Adrenal gland (tissue), 12 donors: ENCODE data around the gene ANKRD34A. TPM values are rescaled to one million over a fixed set of nuclear protein-coding genes. Genes with fewer than 3 reads are reported as not detected.
"Not testable (repeated sequence)": the region's sequence is repeated elsewhere in the genome, so short reads cannot be mapped to it uniquely, and the experiment has no call there.

Experiments used
- DNase-seq, 7 donors: peaks; one replicate each; pipeline ENCODE4 v3.0.0-alpha.2; 2019 to 2020
- H3K27ac ChIP-seq, 5 donors: fragments of 200-600 bp; sonication (generic) in 4 of 5; 1 replicate in 3 of 5; 2 replicates in 2 of 5; pipeline versions ENCODE4 v1.5.1 to v1.8.0; 2016 to 2020; ENCODE audit warnings: mild to moderate bottlenecking in 1 of 5
- H3K27me3 ChIP-seq: fragments of 200-600 bp; 2 replicates; pipeline ENCODE4 v1.8.0; 2021
- H3K36me3 ChIP-seq, 2 donors: fragments of 200-600 bp; replicated peaks in 1 of 2; 1 replicate in 1 of 2; 2 replicates in 1 of 2; pipeline versions ENCODE4 v1.5.1 to v1.8.0; 2018 to 2022
- H3K4me1 ChIP-seq, 2 donors: fragments of 200-600 bp; replicated peaks in 1 of 2; 1 replicate in 1 of 2; 2 replicates in 1 of 2; pipeline versions ENCODE4 v1.5.1 to v1.8.0; 2018 to 2021
- H3K4me3 ChIP-seq, 4 donors: fragments of 200-600 bp; sonication (generic) in 3 of 4; one replicate each; pipeline ENCODE4 v1.5.1; 2016 to 2018
- H3K9me3 ChIP-seq, 3 donors: fragments of 200-600 bp; sonication (generic) in 1 of 3; replicated peaks in 1 of 3; 1 replicate in 2 of 3; 2 replicates in 1 of 3; pipeline versions ENCODE4 v1.5.1 to v1.8.0; 2016 to 2021
- POLR2A ChIP-seq, 2 donors: fragments of 450-650 bp; IDR thresholded peaks; one replicate each; pipeline ENCODE4 v1.6.1; 2017; ENCODE audit warnings: antibody characterized with exemption in 2 of 2, mild to moderate bottlenecking in 2 of 2, moderate library complexity in 1 of 2
- WGBS, 4 donors: extraction: QIAGEN DNeasy Blood & Tissue Kit in 2 of 4; methylation state at CpG; one replicate each; pipeline versions ENCODE4 v1.1.5 to v1.1.7; 2013 to 2017; 5-methylcytosine and 5-hydroxymethylcytosine counted together
- intact Hi-C, 2 donors: fragments of 100-400 bp; cut with DNase I; formaldehyde crosslinking; loops; one replicate each; pipeline versions ENCODE4 v1.14.1 to v1.15.0; 2022 to 2023
- polyA plus RNA-seq, 3 donors: library from polyadenylated mRNA; stranded (reverse); fragments of 200-250 nt in 2 of 3; fragments of 350-450 nt in 1 of 3; fragmentation: Illumina TruSeq in 1 of 3; extraction: RNeasy Lipid Tissue Mini Kit (QIAGEN cat#74804) in 1 of 3; gene quantifications; one replicate each; pipeline ENCODE4 v1.2.3, GENCODE V29; 2013 to 2014
- total RNA-seq, 9 donors: library from RNA; depleted of rRNA in 4 of 9; stranded (reverse); fragments of >200 nt in 4 of 9; fragments of 120-200 nt in 1 of 9; fragmentation: NEBNext Ultra II Directional in 1 of 9; extraction: Animal tissue kit (Norgen Biotek cat#: 25700) in 1 of 9; gene quantifications; one replicate each; pipeline versions ENCODE4 v1.1.0 to v1.2.4, GENCODE V29; 2013 to 2023
- TF ChIP-seq, protein P1 (sequence below), 6 experiments: fragments of 450-650 bp in 4 of 6; fragments of 200-600 bp in 2 of 6; sonication (generic) in 1 of 6; IDR thresholded peaks; 1 replicate in 5 of 6; 2 replicates in 1 of 6; pipeline versions ENCODE4 v1.5.1 to v1.8.0; 2016 to 2021; ENCODE audit warnings: antibody characterized with exemption in 6 of 6, mild to moderate bottlenecking in 2 of 6, moderate library complexity in 1 of 6
- donor health status: healthy with polysubstance abuse.
- donor health status: Bipolar disorder and iron deficiency.
- donor health status: DM: yes; HTN: yes; CAD: no.
- donor health status: DM: no; HTN: no; CAD: no.
- donor health status: DM: no; HTN: no; CAD: no.
- donor health status: DM: yes; HTN: yes; CAD: no.

Gene ANKRD34A
- total and polyA plus RNA-seq, 12 donors = 0.24 to 2.5 (median 0.96) TPM

DNA sequence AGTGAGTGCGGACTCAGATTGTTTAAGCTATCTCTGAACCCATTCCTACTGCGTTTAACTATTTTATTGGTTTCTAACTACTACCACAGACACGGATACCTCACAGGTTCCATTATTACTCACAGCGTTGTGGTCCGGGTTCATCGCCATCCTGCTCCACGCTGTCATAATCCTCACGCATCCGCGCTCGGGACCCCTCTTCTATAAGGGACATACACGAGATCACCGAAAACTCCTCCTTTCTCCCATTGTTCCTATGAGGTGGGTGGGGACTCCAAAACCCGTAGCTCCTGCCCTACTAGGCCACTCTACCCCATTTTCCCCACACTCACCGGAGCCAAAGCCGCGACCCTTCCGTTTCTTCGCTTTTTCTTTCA is 37.7 kb downstream of the ANKRD34A start:
- Histone ChIP-seq H3K27ac (peak overlapping the region; percentile 89 to 96 (median 91)), H3K4me3 (peak overlapping the region; percentile 56 to 96 (median 84)), H3K9me3 (no peaks in the 10 kb centered on the region), H3K4me1 (peaks cover 8 to 23% of the 10 kb centered on the region in 2 donors), H3K36me3 (peaks cover 0 to 26% of the 10 kb centered on the region in 2 donors), H3K27me3 (no peaks in the 10 kb centered on the region)
- 5 to 7% (median 6%) methylated on average over 19 of the region's 19 CpGs for WGBS, 4 donors
- peak in 1 of 7 donors; percentile 27 for DNase-seq
- intact Hi-C loops = no loop called here
- TF ChIP-seq, protein P1, sequence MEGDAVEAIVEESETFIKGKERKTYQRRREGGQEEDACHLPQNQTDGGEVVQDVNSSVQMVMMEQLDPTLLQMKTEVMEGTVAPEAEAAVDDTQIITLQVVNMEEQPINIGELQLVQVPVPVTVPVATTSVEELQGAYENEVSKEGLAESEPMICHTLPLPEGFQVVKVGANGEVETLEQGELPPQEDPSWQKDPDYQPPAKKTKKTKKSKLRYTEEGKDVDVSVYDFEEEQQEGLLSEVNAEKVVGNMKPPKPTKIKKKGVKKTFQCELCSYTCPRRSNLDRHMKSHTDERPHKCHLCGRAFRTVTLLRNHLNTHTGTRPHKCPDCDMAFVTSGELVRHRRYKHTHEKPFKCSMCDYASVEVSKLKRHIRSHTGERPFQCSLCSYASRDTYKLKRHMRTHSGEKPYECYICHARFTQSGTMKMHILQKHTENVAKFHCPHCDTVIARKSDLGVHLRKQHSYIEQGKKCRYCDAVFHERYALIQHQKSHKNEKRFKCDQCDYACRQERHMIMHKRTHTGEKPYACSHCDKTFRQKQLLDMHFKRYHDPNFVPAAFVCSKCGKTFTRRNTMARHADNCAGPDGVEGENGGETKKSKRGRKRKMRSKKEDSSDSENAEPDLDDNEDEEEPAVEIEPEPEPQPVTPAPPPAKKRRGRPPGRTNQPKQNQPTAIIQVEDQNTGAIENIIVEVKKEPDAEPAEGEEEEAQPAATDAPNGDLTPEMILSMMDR (IDR thresholded peaks at IDR 0.05) = no peak
- no peak for TF ChIP-seq POLR2A (IDR thresholded peaks at IDR 0.05)

DNA sequence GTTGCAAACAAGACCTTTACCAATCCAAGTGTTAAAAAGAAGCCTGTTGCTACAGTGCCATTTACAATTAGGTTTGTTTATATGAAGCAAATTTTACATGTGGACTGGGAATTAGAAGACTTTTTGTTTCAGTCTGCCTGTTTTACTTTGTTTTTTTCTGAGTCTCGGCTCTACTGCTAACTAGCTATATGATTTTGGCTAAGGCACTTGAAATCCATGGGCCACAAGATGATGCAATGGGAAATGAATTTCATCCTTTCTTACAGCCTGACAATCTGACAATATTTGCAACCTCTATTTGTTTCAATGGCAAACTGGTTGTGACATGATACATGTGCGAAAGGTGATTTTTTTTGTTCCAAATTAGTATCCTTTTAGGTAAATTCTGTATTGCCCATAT is 42.1 kb downstream of the ANKRD34A start:
- TF ChIP-seq POLR2A (IDR thresholded peaks at IDR 0.05) = no peak
- Histone ChIP-seq H3K27ac (no peak overlapping the region), H3K36me3 (peaks cover 0 to 18% of the 10 kb centered on the region in 2 donors), H3K27me3 (no peaks in the 10 kb centered on the region), H3K9me3 (no peaks in the 10 kb centered on the region), H3K4me3 (no peak overlapping the region), H3K4me1 (peaks cover 16 to 43% of the 10 kb centered on the region in 2 donors)
- no peak for DNase-seq
- intact Hi-C loops = no loop called here
- WGBS, 4 donors = 78 to 89% (median 84%) methylated on average over 2 of the region's 2 CpGs

DNA sequence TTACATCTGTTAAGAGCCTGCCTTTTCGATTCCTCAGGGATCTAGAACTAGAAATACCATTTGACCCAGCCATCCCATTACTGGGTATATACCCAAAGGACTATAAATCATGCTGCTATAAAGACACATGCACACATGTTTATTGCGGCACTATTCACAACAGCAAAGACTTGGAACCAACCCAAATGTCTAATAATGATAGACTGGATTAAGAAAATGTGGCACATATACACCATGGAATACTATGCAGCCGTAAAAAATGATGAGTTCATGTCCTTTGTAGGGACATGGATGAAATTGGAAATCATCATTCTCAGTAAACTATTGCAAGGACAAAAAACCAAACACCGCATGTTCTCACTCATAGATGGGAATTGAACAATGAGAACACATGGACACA is 44.1 kb downstream of the ANKRD34A start:
- H3K9me3 ChIP-seq, DNase-seq, intact Hi-C loops, H3K27me3 ChIP-seq, H3K4me3 ChIP-seq, H3K27ac ChIP-seq: not testable (repeated sequence)
- Histone ChIP-seq H3K36me3 (peaks cover 0 to 24% of the 10 kb centered on the region in 2 donors), H3K4me1 (peaks cover 8 to 41% of the 10 kb centered on the region in 2 donors)
- WGBS, 4 donors = 92 to 99% (median 98%) methylated on average over 2 of the region's 4 CpGs

DNA sequence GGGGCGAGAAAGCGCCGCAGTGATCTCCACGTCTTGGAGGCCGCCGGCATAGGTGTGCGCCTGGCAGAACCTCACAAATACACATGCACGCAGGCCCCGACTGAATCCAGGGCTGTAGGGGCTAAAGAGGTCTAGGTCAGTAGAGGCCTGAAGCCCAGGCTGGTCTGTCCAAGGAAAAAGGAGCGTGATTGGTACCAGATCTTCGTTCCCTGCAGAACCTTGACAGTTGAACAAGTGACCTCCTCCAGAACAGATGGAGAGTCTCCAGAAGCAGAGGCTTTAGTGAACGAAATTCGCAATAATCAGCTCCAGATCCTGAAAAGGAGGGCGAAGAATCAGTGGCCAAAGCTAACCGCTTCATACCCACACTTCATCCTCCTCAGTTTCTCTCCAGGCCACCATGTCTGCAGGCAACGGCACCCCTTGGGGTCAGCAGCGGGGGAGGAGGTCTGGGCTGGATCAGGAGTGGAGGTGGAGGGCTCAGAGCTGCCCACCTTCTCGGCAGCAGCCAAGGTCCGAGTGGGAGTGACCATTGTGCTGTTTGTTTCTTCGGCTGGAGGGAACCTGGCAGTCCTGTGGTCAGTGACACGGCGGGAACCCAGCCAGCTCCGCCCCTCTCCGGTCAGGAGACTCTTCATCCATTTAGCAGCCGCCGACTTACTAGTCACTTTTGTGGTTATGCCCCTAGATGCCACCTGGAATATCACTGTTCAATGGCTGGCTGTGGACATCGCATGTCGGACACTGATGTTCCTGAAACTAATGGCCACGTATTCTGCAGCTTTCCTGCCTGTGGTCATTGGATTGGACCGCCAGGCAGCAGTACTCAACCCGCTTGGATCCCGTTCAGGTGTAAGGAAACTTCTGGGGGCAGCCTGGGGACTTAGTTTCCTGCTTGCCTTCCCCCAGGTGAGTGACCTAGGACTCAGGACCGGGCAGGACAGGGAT is 45.1 kb downstream of the ANKRD34A start:
- intact Hi-C loops = loop anchor here (5.0 kb wide), 2 partner anchors 48 to 88 kb away; no protein-coding TSS in a partner anchor
- Histone ChIP-seq H3K4me1 (peaks cover 8 to 41% of the 10 kb centered on the region in 2 donors), H3K27ac (peak overlapping the region; percentile 37 to 89 (median 77)), H3K4me3 (peak overlapping the region in 3 of 4 donors; percentile 2 to 85 (median 68)), H3K9me3 (no peaks in the 10 kb centered on the region), H3K36me3 (peaks cover 0 to 28% of the 10 kb centered on the region in 2 donors), H3K27me3 (no peaks in the 10 kb centered on the region)
- peak; percentile 69 to 88 (median 78) for DNase-seq
- WGBS, 4 donors = 1 to 6% (median 3%) methylated on average over 11 to 33 of the region's 33 CpGs
- TF ChIP-seq, protein P1 (IDR thresholded peaks at IDR 0.05) = peak in 3 of 6 experiments; percentile 11 to 26 (median 16)
- TF ChIP-seq POLR2A (IDR thresholded peaks at IDR 0.05) = peak in 1 of 2 donors; percentile 32
